Activated CD8-positive, alpha-beta T cell treated with anti-CD3 and anti-CD28 coated beads for 36 hours (primary cell): Measurements from ENCODE around the gene LAMA4. TPM values are rescaled to one million over a fixed set of nuclear protein-coding genes. Genes with fewer than 3 reads are reported as not detected.

Source experiments
- ATAC-seq: fragments of 200-7000 bp; cut with Tn5 transposase; one replicate; pipeline ENCODE4 v1.10.0; 2021; ENCODE audit warnings: mild to moderate bottlenecking, moderate library complexity
- CTCF ChIA-PET: fragments of 350-600 bp; sonication (Branson Sonifier 250); formaldehyde crosslinking; loops from one replicate; lab custom pipeline; 2021; ENCODE audit warnings: antibody characterized with exemption; lab: Charles Lee
- POLR2A ChIA-PET: fragments of 350-600 bp; sonication (Branson Sonifier 250); formaldehyde crosslinking; loops from one replicate; lab custom pipeline; 2021; ENCODE audit warnings: antibody characterized with exemption; lab: Charles Lee
- DNase-seq: peaks from one replicate; pipeline ENCODE4 v3.0.0-alpha.2; 2020
- H3K27ac Mint-ChIP-seq: one replicate; pipeline ENCODE4 v1.8.0; 2021; ENCODE audit warnings: mild to moderate bottlenecking, mixed read lengths
- H3K27me3 Mint-ChIP-seq: one replicate; pipeline ENCODE4 v1.8.0; 2021; ENCODE audit warnings: mixed read lengths
- H3K36me3 Mint-ChIP-seq: one replicate; pipeline ENCODE4 v1.8.0; 2021; ENCODE audit warnings: low read depth, mixed read lengths
- H3K4me1 Mint-ChIP-seq: one replicate; pipeline ENCODE4 v1.8.0; 2021; ENCODE audit warnings: low read depth, mixed read lengths
- H3K4me3 Mint-ChIP-seq: one replicate; pipeline ENCODE4 v1.8.0; 2021; ENCODE audit warnings: mild to moderate bottlenecking, moderate library complexity, mixed read lengths
- H3K9me3 Mint-ChIP-seq: one replicate; pipeline ENCODE4 v1.8.0; 2021; ENCODE audit warnings: mixed read lengths
- intact Hi-C: fragments of 100-400 bp; cut with micrococcal nuclease; formaldehyde crosslinking; loops from one replicate; pipeline ENCODE4 v1.10.0; 2022
- total RNA-seq, 2 experiments: library from RNA; stranded (reverse); gene quantifications; one replicate each; pipeline ENCODE4 v1.2.3, GENCODE V29; 2021
- TF ChIP-seq, protein P1 (sequence below): fragments of 200-600 bp; IDR thresholded peaks from one replicate; pipeline ENCODE4 v1.8.0; 2022; ENCODE audit warnings: antibody characterized with exemption, mild to moderate bottlenecking

Gene LAMA4
- total RNA-seq, 2 experiments from 2014 or later: not detected

DNA sequence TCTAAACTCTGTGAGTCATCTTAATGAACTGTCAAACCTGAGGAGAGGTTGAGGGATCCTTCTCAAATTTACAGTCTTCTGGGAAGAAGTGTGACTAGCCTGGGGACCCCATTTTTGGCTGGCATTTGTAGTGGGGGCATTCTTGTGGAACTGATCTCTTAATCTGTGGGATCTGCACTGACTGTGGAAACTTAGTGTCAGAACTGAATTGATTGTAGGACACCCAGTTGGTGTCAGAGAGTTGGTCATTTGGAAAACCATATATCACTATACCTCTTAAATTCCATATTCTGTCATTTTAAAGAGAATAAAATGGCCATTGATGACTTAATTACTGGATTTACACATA is 48.3 kb downstream of the LAMA4 start:
- TF ChIP-seq, protein P1, sequence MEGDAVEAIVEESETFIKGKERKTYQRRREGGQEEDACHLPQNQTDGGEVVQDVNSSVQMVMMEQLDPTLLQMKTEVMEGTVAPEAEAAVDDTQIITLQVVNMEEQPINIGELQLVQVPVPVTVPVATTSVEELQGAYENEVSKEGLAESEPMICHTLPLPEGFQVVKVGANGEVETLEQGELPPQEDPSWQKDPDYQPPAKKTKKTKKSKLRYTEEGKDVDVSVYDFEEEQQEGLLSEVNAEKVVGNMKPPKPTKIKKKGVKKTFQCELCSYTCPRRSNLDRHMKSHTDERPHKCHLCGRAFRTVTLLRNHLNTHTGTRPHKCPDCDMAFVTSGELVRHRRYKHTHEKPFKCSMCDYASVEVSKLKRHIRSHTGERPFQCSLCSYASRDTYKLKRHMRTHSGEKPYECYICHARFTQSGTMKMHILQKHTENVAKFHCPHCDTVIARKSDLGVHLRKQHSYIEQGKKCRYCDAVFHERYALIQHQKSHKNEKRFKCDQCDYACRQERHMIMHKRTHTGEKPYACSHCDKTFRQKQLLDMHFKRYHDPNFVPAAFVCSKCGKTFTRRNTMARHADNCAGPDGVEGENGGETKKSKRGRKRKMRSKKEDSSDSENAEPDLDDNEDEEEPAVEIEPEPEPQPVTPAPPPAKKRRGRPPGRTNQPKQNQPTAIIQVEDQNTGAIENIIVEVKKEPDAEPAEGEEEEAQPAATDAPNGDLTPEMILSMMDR: no peak
- CTCF ChIA-PET: no interaction called here
- DNase-seq: no peak
- ATAC-seq: no peak
- Mint-ChIP-seq H3K9me3 (no peaks in the 10 kb centered on the region), H3K27ac (no peak overlapping the region), H3K36me3 (no peaks in the 10 kb centered on the region), H3K27me3 (peaks cover 4% of the 10 kb centered on the region), H3K4me3 (no peak overlapping the region), H3K4me1 (no peaks in the 10 kb centered on the region)
- POLR2A ChIA-PET: no interaction called here
- intact Hi-C loops: no loop called here

DNA sequence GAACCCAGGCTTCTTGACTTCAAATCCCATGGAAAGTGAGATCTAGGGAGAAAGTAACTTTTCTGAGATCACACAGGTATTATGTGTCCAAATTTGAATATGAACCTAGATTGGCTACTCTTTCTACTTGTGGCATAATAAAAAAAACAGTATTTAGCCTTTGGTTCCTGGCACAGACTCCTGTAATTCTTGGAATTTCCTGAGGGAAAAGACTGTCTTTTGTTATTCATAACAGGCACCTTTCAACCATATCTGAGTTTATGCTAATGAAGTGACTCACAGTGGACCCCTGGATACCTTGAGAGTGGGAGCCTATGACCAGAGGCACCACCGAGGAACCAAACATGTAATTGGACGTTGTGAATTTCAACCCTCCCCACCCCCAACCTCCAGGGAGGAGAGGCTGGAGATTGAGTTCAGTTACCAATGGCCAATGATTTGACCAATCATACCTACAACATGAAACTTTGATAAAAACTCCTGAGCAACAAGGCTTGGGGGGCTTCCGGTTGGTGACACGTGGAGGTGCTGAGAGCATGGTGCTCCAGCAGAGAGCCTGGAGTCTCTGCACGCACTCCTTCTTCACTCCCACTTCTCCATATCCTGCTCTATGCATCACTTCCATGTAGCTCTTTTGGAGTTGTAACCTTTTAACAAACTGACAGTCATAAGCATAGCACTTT is 48.8 kb downstream of the LAMA4 start:
- Mint-ChIP-seq H3K4me3 (no peak overlapping the region), H3K9me3 (no peaks in the 10 kb centered on the region), H3K4me1 (no peaks in the 10 kb centered on the region), H3K36me3 (no peaks in the 10 kb centered on the region), H3K27ac (no peak overlapping the region), H3K27me3 (peaks cover 7% of the 10 kb centered on the region)
- ATAC-seq (no peak), DNase-seq (no peak)
- POLR2A ChIA-PET: no interaction called here
- CTCF ChIA-PET: interaction anchor here (1.2 kb wide), 1 partner anchor 33 kb away, joined by 4 read pairs; no protein-coding TSS in a partner anchor
- intact Hi-C loops: no loop called here
- TF ChIP-seq, protein P1: no peak

DNA sequence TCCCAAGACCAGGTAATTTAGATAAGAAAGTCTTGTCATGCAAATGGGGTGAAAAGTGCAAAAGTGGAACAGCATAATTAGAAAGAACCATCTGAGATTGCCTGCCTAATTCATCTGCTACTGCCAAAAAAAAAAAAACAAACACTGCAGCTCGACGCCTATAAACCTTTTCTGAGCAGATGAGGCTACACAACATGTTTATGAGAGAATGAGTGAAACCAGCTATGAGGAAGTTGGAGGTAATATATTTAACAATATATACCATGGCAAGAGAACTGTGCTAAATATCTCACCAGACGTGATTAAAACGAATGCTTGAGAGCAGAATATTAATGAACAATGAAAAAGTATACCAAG is 50.0 kb downstream of the LAMA4 start:
- CTCF ChIA-PET: interaction anchor here (1.0 to 1.2 kb wide), 2 partner anchors 32 to 41 kb away, joined by 3 to 4 read pairs; no protein-coding TSS in a partner anchor
- POLR2A ChIA-PET: no interaction called here
- no peaks in the 10 kb centered on the region for H3K36me3 Mint-ChIP-seq
- H3K27ac Mint-ChIP-seq: no peak overlapping the region
- peaks cover 7% of the 10 kb centered on the region for H3K27me3 Mint-ChIP-seq
- DNase-seq (no peak), ATAC-seq (no peak)
- TF ChIP-seq, protein P1: no peak
- no peaks in the 10 kb centered on the region for H3K4me1 Mint-ChIP-seq
- peaks cover 3% of the 10 kb centered on the region for H3K9me3 Mint-ChIP-seq
- no peak overlapping the region for H3K4me3 Mint-ChIP-seq
- intact Hi-C loops: no loop called here

DNA sequence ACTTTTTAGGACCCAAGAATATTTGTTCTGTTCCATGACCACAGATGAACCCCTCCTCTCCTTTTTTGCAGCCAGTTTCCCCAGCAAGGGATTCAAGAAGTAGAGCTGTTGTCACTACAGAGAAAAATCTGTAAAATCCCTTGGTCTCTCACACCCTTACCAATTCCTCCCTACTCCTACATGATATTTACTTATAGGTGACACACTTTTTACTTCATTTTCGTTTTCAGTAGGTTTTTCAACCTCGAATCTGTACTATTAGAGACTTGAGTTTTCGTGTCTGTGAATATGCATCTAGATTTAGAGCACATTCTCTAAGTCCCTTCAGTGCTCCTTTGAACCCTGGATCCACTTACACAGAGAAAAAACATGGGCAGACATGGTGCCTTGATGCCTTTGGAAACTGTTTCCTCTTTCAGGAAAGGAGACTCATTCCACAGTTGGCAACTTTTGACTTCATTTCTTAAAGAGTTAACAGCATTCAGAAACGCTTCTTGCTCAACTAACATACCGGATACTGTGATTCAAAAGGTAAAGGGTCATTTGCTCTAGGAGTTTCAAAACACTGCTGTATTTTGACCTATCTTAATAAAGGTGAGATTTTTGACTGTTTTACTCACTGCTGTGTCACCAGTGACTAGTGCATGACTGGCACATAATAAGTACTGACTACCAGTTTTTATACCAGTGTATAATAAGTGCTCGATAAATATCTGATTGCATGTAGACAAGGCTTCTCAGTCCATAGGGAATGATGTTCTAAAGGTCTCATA is 50.6 kb downstream of the LAMA4 start:
- no peak overlapping the region for H3K4me3 Mint-ChIP-seq
- no peak for DNase-seq
- peaks cover 3% of the 10 kb centered on the region for H3K9me3 Mint-ChIP-seq
- H3K27ac Mint-ChIP-seq: no peak overlapping the region
- no peaks in the 10 kb centered on the region for H3K36me3 Mint-ChIP-seq
- H3K27me3 Mint-ChIP-seq: peaks cover 7% of the 10 kb centered on the region
- TF ChIP-seq, protein P1: no peak
- intact Hi-C loops: no loop called here
- H3K4me1 Mint-ChIP-seq: no peaks in the 10 kb centered on the region
- CTCF ChIA-PET: interaction anchor here (1.0 to 1.4 kb wide), 2 partner anchors 25 to 40 kb away, joined by 3 read pairs; no protein-coding TSS in a partner anchor
- POLR2A ChIA-PET: no interaction called here
- ATAC-seq: no peak
